ENCODE data around the gene STK32B. TPM values are rescaled to one million over a fixed set of nuclear protein-coding genes. Genes with fewer than 3 reads are reported as not detected.

The STK32B gene
- total and polyA plus RNA-seq, 2 donors, result 2.9 to 4.8 TPM

GRCh38 chr4:5460106-5460801 is 409.0 kb downstream of the STK32B start:
- no peaks in the 10 kb centered on the region for H3K36me3 ChIP-seq (ENCODE audit: control insufficient read depth in 2 of 2, insufficient read depth in 2 of 2, low read length in 1 of 2)
- H3K4me3 ChIP-seq (ENCODE audit: low read length in 2 of 2), result no peak overlapping the region
- 96% methylated on average over 14 of the region's 14 CpGs for WGBS
- peak in 7 of 9 donors; percentile 4 to 41 (median 13) for DNase-seq (ENCODE audit: low read depth in 6 of 9, low spot score in 9 of 9)
- H3K27ac ChIP-seq (ENCODE audit: low read depth in 1 of 2, low read length in 1 of 2), result no peak overlapping the region
- H3K9me3 ChIP-seq (ENCODE audit: control insufficient read depth in 2 of 2, insufficient read depth in 1 of 2, low read length in 1 of 2), result no peaks in the 10 kb centered on the region
- H3K27me3 ChIP-seq (ENCODE audit: control insufficient read depth in 2 of 2, insufficient read depth in 1 of 2, low read length in 1 of 2), result no peaks in the 10 kb centered on the region
- no peaks in the 10 kb centered on the region for H3K4me1 ChIP-seq (ENCODE audit: control insufficient read depth in 2 of 2, insufficient read depth in 2 of 2, low read length in 2 of 2)

- H3K27me3 ChIP-seq (ENCODE audit: control insufficient read depth in 2 of 2, insufficient read depth in 1 of 2, low read length in 1 of 2), result no peaks in the 10 kb centered on the region
- no peaks in the 10 kb centered on the region for H3K9me3 ChIP-seq (ENCODE audit: control insufficient read depth in 2 of 2, insufficient read depth in 1 of 2, low read length in 1 of 2)
- H3K36me3 ChIP-seq (ENCODE audit: control insufficient read depth in 2 of 2, insufficient read depth in 2 of 2, low read length in 1 of 2), result no peaks in the 10 kb centered on the region
- no peak overlapping the region for H3K4me3 ChIP-seq (ENCODE audit: low read length in 2 of 2)
- H3K27ac ChIP-seq (ENCODE audit: low read depth in 1 of 2, low read length in 1 of 2), result no peak overlapping the region
- WGBS, result 96% methylated on average over 13 of the region's 13 CpGs
- DNase-seq (ENCODE audit: low read depth in 6 of 9, low spot score in 9 of 9), result no peak
- no peaks in the 10 kb centered on the region for H3K4me1 ChIP-seq (ENCODE audit: control insufficient read depth in 2 of 2, insufficient read depth in 2 of 2, low read length in 2 of 2)
These were observed 410.2 kb downstream of the STK32B start for GRCh38 chr4:5461477-5461876.

DNA sequence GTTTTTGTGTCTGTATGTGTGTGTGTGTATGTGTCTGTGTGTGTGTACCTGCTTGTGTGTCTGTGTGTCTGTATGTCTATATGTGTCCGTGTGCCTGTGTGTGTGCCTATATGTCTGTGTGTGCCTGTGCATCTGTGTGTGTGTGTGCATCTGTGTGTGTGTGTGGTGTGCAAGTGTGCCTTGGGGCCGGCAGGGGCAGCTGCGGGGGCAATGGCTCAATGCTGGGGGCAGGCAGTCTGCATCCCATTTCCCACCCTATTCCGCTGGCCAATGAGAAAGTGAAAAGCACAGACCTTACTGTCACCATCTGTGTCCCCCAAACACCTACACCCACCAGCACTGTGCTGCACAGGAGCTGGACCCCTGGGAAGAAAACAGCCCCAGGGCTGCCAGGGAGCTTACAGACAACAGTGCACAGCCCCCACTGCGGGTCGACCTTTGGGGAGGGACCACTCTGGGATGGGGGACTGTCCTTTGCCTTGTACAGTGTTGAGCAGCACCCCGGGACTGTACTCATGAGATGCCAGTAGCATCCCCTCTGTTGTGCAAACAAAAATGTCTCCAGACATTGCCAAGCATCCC is 411.1 kb downstream of the STK32B start:
- Histone ChIP-seq H3K27me3 (ENCODE audit: control insufficient read depth in 2 of 2, insufficient read depth in 1 of 2, low read length in 1 of 2) (no peaks in the 10 kb centered on the region), H3K9me3 (ENCODE audit: control insufficient read depth in 2 of 2, insufficient read depth in 1 of 2, low read length in 1 of 2) (no peaks in the 10 kb centered on the region), H3K4me3 (ENCODE audit: low read length in 2 of 2) (no peak overlapping the region), H3K36me3 (ENCODE audit: control insufficient read depth in 2 of 2, insufficient read depth in 2 of 2, low read length in 1 of 2) (no peaks in the 10 kb centered on the region), H3K4me1 (ENCODE audit: control insufficient read depth in 2 of 2, insufficient read depth in 2 of 2, low read length in 2 of 2) (no peaks in the 10 kb centered on the region), H3K27ac (ENCODE audit: low read depth in 1 of 2, low read length in 1 of 2) (no peak overlapping the region)
- WGBS, result 98% methylated on average over 7 of the region's 7 CpGs
- DNase-seq (ENCODE audit: low read depth in 6 of 9, low spot score in 9 of 9), result no peak

GRCh38 chr4:5462896-5463295 is 411.6 kb downstream of the STK32B start:
- WGBS, result 94% methylated on average over 14 of the region's 14 CpGs
- no peaks in the 10 kb centered on the region for H3K27me3 ChIP-seq (ENCODE audit: control insufficient read depth in 2 of 2, insufficient read depth in 1 of 2, low read length in 1 of 2)
- no peak overlapping the region for H3K4me3 ChIP-seq (ENCODE audit: low read length in 2 of 2)
- H3K27ac ChIP-seq (ENCODE audit: low read depth in 1 of 2, low read length in 1 of 2), result no peak overlapping the region
- no peaks in the 10 kb centered on the region for H3K4me1 ChIP-seq (ENCODE audit: control insufficient read depth in 2 of 2, insufficient read depth in 2 of 2, low read length in 2 of 2)
- H3K9me3 ChIP-seq (ENCODE audit: control insufficient read depth in 2 of 2, insufficient read depth in 1 of 2, low read length in 1 of 2), result no peaks in the 10 kb centered on the region
- DNase-seq (ENCODE audit: low read depth in 6 of 9, low spot score in 9 of 9), result no peak
- peaks cover 0 to 2% of the 10 kb centered on the region in 2 donors for H3K36me3 ChIP-seq (ENCODE audit: control insufficient read depth in 2 of 2, insufficient read depth in 2 of 2, low read length in 1 of 2)

DNA sequence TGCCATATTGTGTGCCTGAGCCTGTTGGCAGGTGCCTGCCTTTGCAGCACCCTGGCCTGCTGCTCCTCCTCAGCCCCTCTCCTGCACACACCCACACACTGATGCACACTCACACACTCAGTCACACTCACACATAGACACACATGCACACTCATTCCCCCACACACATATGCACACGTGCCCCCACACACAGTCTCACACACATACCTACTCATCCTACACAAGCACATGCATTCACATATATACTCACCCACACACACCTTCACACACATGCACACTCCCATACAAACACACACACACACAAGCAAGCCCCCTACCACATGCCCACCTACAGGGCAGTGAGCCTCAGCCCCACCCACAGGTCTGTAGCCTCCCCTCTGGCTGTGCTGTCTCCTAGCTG is 412.1 kb downstream of the STK32B start:
- H3K4me1 ChIP-seq (ENCODE audit: control insufficient read depth in 2 of 2, insufficient read depth in 2 of 2, low read length in 2 of 2), result no peaks in the 10 kb centered on the region
- no peaks in the 10 kb centered on the region for H3K27me3 ChIP-seq (ENCODE audit: control insufficient read depth in 2 of 2, insufficient read depth in 1 of 2, low read length in 1 of 2)
- no peak overlapping the region for H3K27ac ChIP-seq (ENCODE audit: low read depth in 1 of 2, low read length in 1 of 2)
- H3K36me3 ChIP-seq (ENCODE audit: control insufficient read depth in 2 of 2, insufficient read depth in 2 of 2, low read length in 1 of 2), result peaks cover 0 to 7% of the 10 kb centered on the region in 2 donors
- DNase-seq (ENCODE audit: low read depth in 6 of 9, low spot score in 9 of 9), result no peak
- H3K9me3 ChIP-seq (ENCODE audit: control insufficient read depth in 2 of 2, insufficient read depth in 1 of 2, low read length in 1 of 2), result no peaks in the 10 kb centered on the region
- WGBS, result 94% methylated on average over 1 of the region's 1 CpG
- H3K4me3 ChIP-seq (ENCODE audit: low read length in 2 of 2), result no peak overlapping the region

DNA sequence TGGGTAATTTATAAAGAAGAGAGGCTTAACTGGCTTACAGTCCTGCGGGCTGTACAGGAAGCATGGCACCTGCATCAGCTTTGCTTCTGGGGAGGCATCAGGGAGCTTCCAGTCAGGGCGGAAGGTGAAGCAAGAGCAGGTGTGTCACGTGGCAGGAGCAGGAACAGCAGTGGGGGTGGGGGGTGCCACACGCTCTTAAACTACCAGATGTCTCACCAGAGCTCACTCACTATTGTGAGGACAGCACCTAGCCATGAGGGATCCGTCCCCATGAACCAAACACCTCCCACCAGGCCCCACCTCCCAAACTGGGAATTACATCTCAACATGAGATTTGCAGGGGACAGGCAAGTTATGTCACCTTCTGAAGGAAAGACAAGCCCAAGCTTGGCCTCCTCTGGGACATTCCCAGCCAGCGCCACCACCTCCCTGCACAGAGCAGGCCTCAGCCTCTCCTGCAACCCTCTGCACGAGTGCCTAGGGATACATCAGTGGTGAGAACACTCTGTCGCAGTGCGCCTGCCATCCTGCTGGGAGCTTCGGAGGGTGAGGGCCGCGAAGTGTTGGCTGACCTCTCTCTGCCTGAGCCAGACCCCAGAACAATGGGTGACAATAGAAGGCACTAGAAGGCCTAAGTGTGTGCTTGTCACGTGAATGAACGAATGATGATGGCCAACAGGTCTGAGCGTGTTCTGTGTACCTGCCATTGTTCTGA is 412.8 kb downstream of the STK32B start:
- Histone ChIP-seq H3K9me3 (ENCODE audit: control insufficient read depth in 2 of 2, insufficient read depth in 1 of 2, low read length in 1 of 2) (no peaks in the 10 kb centered on the region), H3K4me1 (ENCODE audit: control insufficient read depth in 2 of 2, insufficient read depth in 2 of 2, low read length in 2 of 2) (no peaks in the 10 kb centered on the region), H3K36me3 (ENCODE audit: control insufficient read depth in 2 of 2, insufficient read depth in 2 of 2, low read length in 1 of 2) (peaks cover 0 to 8% of the 10 kb centered on the region in 2 donors), H3K27ac (ENCODE audit: low read depth in 1 of 2, low read length in 1 of 2) (no peak overlapping the region), H3K27me3 (ENCODE audit: control insufficient read depth in 2 of 2, insufficient read depth in 1 of 2, low read length in 1 of 2) (no peaks in the 10 kb centered on the region), H3K4me3 (ENCODE audit: low read length in 2 of 2) (no peak overlapping the region)
- 94% methylated on average over 15 of the region's 15 CpGs for WGBS
- DNase-seq (ENCODE audit: low read depth in 6 of 9, low spot score in 9 of 9), result no peak

DNA sequence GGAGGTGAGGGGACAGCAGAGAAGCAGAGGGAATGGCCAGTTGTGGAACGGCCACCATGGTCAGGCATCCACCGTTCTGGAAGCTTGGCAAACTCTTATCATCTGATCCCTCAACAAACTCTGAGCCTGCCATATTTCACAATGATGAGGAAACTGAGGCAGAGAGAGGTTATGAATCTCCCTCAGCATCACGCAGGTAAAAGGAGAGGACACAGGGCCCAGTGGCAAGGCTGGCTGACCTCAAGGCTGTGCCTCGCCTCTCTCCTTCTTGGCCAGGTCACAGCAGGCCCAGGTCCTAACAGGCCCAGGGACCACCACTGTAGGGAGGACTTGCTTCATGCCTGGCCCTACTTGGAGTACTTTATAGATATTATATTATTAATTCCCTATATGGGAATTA is 414.2 kb downstream of the STK32B start:
- 99% methylated on average over 4 of the region's 4 CpGs for WGBS
- H3K4me3 ChIP-seq (ENCODE audit: low read length in 2 of 2), result no peak overlapping the region
- H3K27ac ChIP-seq (ENCODE audit: low read depth in 1 of 2, low read length in 1 of 2), result no peak overlapping the region
- H3K27me3 ChIP-seq (ENCODE audit: control insufficient read depth in 2 of 2, insufficient read depth in 1 of 2, low read length in 1 of 2), result no peaks in the 10 kb centered on the region
- no peak for DNase-seq (ENCODE audit: low read depth in 6 of 9, low spot score in 9 of 9)
- H3K4me1 ChIP-seq (ENCODE audit: control insufficient read depth in 2 of 2, insufficient read depth in 2 of 2, low read length in 2 of 2), result no peaks in the 10 kb centered on the region
- H3K9me3 ChIP-seq (ENCODE audit: control insufficient read depth in 2 of 2, insufficient read depth in 1 of 2, low read length in 1 of 2), result no peaks in the 10 kb centered on the region
- peaks cover 0 to 8% of the 10 kb centered on the region in 2 donors for H3K36me3 ChIP-seq (ENCODE audit: control insufficient read depth in 2 of 2, insufficient read depth in 2 of 2, low read length in 1 of 2)

- 76% methylated on average over 9 of the region's 9 CpGs for WGBS
- H3K9me3 ChIP-seq (ENCODE audit: control insufficient read depth in 2 of 2, insufficient read depth in 1 of 2, low read length in 1 of 2), result no peaks in the 10 kb centered on the region
- H3K36me3 ChIP-seq (ENCODE audit: control insufficient read depth in 2 of 2, insufficient read depth in 2 of 2, low read length in 1 of 2), result peaks cover 0 to 8% of the 10 kb centered on the region in 2 donors
- no peak for DNase-seq (ENCODE audit: low read depth in 6 of 9, low spot score in 9 of 9)
- H3K4me3 ChIP-seq (ENCODE audit: low read length in 2 of 2), result no peak overlapping the region
- no peak overlapping the region for H3K27ac ChIP-seq (ENCODE audit: low read depth in 1 of 2, low read length in 1 of 2)
- H3K27me3 ChIP-seq (ENCODE audit: control insufficient read depth in 2 of 2, insufficient read depth in 1 of 2, low read length in 1 of 2), result no peaks in the 10 kb centered on the region
- H3K4me1 ChIP-seq (ENCODE audit: control insufficient read depth in 2 of 2, insufficient read depth in 2 of 2, low read length in 2 of 2), result no peaks in the 10 kb centered on the region
These were observed 414.7 kb downstream of the STK32B start for GRCh38 chr4:5465956-5466355.

DNA sequence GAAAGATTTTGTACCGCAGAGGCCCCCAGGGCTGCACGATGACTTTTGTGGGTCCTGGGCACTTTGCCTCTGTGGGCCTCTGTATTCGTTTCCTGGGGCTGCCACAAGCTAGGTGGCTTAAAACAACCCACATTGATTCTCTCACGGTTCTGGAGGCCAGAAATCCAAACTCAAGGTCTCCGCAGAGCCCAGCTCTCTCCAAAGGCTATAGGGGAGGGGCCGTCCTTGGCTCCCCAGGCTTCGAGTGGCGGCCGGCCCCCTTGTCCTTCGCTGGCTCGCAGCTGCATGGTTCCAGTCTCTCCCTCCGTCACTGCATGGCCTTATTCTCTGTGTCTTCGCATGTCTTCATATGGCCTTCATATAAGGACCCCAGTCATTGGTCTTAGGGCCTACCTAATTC is 415.8 kb downstream of the STK32B start:
- no peaks in the 10 kb centered on the region for H3K9me3 ChIP-seq (ENCODE audit: control insufficient read depth in 2 of 2, insufficient read depth in 1 of 2, low read length in 1 of 2)
- DNase-seq (ENCODE audit: low read depth in 6 of 9, low spot score in 9 of 9), result no peak
- H3K27ac ChIP-seq (ENCODE audit: low read depth in 1 of 2, low read length in 1 of 2), result no peak overlapping the region
- H3K4me1 ChIP-seq (ENCODE audit: control insufficient read depth in 2 of 2, insufficient read depth in 2 of 2, low read length in 2 of 2), result no peaks in the 10 kb centered on the region
- WGBS, result 97% methylated on average over 13 of the region's 13 CpGs
- no peaks in the 10 kb centered on the region for H3K27me3 ChIP-seq (ENCODE audit: control insufficient read depth in 2 of 2, insufficient read depth in 1 of 2, low read length in 1 of 2)
- H3K36me3 ChIP-seq (ENCODE audit: control insufficient read depth in 2 of 2, insufficient read depth in 2 of 2, low read length in 1 of 2), result peaks cover 0 to 8% of the 10 kb centered on the region in 2 donors
- H3K4me3 ChIP-seq (ENCODE audit: low read length in 2 of 2), result no peak overlapping the region
